HG03521 (cell line): ENCODE results near the gene KCNIP1.
"Not testable (repeated sequence)": the region's sequence is repeated elsewhere in the genome, so short reads cannot be mapped to it uniquely, and the experiment has no call there.

ENCODE experiments used
- ATAC-seq: cut with Tn5 transposase; IDR thresholded peaks from one replicate; pipeline ENCODE4 v1.9.1; 2021; ENCODE audit warnings: mild to moderate bottlenecking, moderate library complexity; ENCODE audit not compliant: unreplicated experiment

KCNIP1 gene

DNA sequence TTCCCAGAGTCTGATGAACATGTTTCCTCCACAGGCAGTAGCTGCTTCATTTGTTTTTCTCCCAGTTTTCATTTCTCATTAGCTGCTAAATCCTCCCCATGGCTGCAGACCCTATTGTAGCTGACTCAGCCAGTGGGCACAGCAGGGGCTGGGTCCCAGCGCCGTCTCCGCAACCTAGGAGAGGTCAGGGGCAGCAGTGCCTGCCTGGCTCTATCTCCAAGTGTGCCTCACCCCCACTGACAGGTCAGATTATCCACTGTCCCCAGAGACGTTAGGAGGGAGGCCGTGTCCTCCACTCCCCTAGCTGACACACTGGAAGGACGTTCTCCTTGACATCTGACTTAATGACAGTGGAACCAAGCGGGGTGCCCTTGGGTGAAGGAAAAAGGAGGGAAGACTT lies 31.1 kb downstream of the KCNIP1 start:
- no peak for ATAC-seq

DNA sequence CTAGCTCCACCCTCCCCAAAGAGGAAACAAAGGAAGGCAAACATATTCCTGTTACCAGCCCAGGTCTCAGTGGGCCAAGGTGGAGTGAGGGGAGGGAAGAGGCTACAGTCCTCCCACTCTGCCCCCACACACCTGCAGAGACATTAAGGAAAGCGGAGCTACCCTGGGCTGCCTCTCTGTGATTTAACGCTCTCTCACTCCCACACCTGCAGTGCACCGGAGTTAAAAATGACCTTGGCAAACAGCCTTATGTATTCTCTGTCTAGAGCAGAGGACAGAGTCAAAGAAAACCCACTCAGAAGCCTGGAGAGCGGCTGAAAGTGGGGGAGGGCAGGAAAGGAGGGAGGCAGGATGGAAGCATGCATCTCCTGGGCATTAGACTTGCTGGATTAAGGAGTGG lies 32.7 kb downstream of the KCNIP1 start:
- ATAC-seq, result no peak

DNA sequence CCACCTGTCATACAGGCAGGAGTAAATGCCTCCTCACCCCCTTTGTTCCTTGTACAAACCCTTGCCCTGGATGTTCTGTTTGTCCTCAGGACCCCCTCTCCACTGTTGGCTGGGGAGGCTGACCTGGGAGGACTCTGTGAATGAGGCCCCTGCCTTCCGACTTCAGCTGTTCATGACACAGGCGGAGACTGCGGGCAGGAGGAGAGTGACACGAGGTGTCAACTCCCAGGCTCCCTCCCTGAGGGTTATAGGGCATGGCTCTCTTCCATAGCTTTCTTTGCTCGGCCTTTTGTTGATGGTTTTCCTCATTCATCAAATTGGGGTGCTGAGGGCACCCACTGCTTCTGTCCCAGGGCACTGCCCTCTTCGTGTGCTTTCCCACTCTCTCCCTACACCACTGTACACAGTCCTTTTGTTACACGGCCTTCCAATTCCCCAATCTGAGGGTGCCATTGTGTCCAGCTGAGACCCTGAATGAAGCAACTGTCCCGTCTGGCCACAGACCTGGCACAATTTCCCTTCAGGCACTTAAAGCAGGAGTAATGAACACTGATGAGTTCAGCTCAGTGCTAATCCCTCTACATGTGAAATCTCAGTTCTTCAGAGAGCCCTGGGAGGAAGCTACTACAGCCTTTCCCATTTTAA lies 33.8 kb downstream of the KCNIP1 start:
- no peak for ATAC-seq

DNA sequence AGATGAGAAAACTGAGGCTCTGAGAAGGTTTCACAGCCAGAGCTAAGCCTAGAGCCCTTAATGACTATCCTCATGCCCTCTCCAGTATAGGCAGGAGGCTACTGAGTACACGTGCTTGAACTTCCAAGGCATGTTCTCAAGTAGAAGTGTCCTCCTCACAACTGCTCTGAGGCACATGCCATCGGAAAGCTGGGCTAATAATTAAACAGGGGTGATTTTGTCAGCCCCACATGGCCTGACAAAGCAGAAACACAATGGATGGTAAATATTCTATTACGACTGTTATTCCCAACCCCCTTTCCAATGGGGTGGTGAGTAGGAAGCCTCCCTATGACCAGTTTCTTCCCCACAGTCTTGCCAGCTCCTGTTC lies 34.3 kb downstream of the KCNIP1 start:
- ATAC-seq, result no peak

DNA sequence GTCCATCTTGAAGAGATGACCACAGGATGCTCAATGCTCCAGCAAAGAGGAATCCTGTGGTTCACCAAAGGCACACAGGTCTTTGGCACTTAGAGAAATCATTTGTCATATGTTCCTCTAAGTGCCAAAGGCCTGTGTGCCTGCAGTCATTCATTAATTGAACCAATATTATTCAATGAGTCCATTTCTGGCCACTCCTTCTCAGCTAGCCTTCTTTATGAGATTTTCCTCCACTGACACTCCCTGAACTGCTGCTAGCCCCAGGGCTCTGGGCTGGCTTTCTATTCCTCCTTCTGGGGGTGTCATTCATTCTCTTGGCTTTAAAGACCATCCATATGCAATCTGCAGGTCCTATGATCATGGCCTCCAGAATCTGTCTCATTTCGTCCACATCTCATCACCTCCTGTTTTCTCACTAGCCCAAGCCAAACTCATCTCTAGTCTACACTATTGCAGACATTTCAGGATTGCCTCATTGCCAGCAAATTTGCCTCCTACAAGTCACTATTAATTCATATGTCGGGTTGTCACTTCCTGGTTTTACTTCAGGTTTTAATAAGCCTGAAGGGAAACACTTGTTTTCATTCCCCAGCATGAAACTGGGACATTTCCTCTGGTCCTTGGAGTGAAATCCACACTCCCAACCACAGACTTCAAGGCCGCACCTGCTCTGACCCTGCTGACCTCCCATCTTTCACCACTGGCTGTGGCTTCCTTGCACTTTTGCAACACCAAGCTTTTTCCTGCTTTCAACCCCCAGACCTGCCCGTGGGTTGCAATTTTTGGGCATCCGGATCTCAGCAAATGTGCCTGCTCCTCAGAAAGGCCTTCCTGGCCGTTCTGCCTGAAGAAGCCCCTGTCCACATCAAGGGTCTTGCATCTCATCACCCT lies 35.1 kb downstream of the KCNIP1 start:
- ATAC-seq, result no peak

DNA sequence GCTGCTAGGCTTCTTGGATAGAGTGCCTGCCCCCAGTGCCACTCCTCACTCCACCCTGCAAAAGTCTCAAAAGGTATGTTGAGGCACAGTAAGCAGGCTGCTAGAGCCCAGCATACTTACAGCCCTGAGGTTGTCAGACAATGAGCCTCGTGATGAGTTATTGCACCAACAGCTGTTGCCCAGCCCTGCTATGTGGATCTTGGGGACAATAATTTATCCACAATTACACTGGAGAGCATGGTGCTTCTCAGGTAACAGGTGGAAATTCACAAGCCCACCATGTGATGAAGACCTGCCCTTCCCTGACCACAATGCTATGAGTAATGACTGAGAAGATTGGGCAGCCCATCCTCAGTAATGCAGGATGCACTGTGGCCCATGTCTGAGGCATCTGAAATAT lies 36.5 kb downstream of the KCNIP1 start:
- no peak for ATAC-seq

DNA sequence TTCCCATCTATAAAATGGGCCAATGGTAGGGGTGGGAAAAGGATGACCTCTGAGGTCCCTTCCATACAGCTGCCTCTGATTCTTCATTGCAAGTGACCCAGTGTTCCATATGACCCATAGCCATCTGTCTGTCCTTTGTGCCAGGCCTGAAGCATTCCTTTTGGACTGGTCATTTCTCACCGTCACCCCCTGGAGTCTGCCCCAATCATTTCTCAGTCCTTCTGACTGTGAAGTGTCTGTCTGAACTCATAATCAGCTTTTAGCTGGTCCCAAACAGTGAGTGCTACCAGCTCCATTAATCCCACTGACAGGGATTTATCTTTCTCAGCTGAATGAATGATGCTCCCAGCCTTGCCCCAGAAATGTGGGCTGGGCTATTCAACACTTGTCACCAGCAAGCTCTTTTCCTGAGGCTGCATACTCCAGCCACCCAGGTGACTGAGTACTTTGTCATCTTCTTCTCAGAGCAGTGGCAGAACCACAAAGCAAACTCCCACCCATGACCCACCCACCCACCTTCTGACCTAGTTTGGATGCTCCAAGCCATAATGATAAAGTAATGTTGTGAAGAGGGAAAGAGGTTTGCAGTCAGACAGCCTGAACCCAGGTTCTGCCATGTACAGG lies 37.4 kb downstream of the KCNIP1 start:
- ATAC-seq, result no peak

DNA sequence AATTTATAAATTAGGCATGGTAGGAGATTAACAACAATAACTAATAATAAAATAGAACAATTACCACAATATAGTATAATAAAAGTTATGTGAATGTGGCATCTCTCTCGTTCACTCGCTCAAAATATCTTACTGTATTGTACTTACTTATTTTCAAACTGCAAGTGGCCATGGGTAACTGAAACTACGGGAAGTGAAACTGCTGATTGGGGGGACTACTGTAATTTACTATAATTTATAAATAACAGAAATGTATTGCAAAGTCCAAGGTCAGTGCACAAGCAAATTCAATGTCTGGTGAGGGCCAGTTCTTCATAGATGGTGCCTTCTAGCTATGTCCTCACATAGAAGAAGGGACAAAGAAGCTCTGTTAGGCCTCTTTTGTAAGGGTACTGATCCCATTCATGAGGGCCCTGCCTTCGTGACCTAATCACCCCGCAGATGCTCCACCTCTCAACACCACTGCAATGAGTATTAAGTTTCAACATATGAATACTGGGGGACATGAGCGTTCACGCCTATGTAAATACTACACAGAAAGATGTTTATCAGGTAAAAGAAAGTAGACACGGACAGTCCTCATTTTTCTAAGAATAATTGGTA lies 39.0 kb downstream of the KCNIP1 start:
- no peak for ATAC-seq

DNA sequence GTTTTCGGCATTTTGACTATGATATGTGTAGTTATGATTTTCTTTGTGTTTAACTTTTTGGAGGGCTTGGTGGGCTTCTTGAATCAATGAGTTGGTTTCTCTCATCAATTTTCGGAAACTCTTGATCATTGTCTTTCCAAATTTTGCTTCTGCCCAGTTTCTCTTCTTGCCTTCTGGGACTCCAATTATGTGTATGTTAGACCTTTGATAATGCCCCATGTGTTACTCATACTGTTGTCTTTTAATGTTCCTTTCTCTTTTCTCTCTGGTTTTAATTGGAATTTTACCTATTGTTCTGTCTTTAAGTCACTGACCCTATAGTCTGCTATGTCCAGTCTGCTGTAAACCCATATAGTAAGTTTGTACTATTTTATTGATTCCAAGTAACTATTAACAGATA lies 41.5 kb downstream of the KCNIP1 start:
- ATAC-seq, result no peak

DNA sequence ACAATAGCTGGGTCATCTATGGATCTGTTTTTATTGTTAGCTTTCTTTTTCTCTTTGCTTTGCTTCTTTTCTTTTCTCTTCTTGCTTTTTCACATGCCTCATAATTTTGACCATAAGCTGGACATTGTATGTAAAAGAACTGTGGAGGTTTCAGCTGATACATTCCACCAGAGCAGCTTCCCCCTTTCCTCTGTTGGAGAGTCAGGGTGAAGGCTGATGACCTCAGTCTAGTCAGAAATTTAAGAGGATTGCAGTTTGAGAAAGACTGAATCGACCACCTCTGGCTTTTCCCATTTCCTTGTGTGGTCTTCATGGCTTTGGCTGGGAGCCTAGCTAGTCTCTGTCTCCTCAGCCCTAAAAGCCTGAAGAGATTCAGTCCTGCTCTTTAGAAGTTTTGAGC lies 42.0 kb downstream of the KCNIP1 start:
- no peak for ATAC-seq

DNA sequence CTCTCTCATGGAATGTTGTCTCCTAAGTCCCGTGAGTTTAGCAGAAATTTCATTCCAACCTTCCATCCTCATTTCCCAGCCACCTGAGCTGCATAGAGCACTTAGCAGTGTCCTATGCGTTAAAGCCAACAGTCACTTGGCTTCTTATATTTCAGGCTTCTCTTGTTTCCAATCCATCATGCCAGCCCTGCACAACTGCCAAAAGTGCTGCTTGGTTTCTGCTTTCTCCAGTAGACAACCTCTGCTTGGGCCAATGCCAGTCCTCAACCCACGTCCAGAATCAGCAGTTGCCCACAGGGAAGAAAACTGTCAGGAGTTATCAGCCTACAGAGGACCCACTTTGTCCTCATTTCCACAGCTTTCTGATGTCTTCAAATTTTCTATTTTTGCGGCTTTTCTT lies 42.5 kb downstream of the KCNIP1 start:
- ATAC-seq, result no peak

DNA sequence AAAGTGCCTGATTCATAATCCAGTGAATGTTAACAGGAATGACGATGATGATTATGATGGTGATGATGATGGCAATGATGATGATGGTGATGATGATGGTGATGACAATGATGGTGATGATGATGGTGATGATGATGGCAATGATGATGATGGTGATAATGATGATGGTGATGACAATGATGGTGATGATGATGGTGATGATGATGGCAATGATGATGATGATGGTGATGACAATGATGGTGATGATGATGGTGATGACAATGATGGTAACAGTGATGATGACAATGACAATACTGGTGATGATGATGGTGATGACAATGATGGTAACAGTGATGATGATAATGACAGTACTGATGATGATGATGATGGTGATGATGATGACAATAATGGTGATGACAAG lies 46.6 kb downstream of the KCNIP1 start:
- not testable (repeated sequence) for ATAC-seq

DNA sequence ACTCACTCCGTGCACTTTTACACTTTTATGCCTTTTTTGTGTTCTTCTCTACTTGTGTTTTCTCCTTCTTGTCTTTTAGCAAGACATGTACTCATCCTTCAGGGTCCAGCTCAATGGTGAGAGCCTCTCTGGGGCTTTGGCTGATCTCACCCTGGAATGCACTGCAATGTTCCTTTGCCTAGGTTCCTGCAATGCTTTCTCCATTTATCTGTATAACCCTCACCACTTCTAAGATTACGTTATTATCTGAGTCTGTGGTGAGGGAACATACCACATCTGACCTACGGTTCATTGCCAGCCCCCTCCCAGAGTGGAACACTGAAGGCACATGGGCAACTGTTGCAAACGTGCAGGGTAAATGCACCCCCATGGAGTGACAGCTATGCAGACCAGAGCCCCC lies 47.3 kb downstream of the KCNIP1 start:
- no peak for ATAC-seq

DNA sequence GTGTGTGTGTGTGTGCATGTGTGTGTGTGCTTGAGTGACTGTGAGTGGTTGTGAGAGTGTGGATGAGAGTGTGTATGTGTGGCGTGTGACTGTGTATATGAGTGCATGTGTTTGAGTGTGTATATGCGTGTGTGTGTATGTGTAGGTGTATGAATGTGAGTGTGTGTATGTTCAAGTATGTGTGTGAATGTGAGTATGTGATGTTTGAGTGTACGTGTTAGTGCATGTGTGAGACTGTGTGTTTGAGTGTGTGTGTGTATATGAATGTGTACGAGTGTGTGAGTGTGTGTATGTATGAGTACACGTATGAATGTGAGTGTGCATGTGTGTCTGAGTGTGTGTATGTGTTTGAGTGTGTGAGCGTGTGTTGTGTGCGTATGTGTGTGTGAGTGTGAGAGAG lies 47.8 kb downstream of the KCNIP1 start:
- no peak for ATAC-seq

DNA sequence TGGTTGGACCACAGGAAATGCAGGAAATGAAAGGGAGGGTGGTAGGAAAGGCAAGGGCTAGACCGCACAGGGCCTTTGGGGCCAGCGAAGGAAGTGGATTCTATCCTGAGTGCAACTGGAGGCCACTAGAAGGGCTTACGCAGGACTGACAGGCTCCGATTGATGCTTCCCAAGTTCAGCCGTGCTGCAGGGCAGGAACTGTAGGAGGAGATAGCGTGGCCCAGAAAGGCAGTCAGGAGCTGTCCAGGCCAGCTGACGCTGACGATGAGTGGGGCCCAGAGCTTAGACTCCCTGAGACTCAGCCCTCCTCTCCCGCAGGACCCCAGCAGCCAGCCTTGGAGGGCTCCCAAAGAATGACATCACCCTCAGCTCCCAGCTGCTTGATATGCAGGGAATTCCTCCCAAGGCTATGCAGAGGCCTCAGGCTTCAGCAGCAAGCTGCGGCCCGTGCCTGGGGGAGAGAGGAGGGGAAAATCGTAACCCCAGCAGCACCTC lies 48.8 kb downstream of the KCNIP1 start:
- ATAC-seq, result no peak

DNA sequence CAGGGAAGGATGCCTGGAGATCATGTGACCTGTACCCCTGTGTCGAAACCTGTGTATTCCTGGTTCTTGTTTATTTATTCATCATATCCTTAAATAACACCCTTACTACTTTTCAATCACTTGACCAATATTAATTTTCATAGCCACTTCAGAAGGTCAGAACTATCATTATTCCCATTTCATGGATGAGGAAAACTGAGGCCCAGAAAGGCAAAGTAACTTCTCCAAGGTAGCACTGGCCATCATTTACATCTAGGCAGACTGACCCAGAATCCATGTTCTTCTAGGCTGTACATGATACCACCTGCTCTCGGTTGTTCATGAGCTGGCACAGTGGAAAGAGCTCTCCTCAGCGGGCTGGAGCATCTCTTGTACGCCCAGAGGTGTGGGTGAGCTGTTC lies 49.4 kb downstream of the KCNIP1 start:
- no peak for ATAC-seq

DNA sequence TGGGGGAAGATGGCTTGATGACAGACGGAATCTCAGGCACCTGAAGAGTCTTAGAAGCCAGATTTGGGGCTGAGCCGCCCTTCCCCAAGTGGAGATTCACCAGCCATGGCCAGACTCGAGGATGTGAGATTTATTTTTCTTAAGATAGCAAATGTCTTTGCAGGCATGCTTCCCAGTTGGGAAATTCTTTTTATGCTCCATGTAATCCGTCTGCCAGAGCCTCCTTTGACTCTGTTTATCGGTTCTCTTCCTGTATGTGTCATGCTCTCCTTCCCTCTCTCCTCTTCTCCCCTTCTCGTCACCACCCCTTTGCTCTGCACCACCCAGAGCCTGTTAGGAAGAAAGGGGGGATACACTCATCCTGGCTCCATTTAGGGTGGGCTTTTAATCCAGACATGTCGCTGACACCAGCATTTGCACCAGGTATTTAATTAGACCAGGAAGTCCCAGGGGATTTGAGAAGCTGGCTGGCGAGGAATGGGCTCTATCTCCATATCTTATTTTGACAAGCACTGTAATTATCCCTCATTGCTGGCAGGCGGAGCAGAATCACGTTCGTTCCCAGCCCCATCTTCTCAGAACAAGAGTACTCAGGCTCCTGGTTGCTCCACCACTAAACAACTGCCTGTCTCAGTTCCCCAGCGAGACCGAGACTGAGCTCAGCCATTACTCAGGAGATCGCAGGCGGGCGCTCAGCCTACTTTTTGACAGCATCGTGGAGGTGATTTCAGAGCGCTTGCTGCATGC lies 50.9 kb downstream of the KCNIP1 start:
- ATAC-seq, result no peak

DNA sequence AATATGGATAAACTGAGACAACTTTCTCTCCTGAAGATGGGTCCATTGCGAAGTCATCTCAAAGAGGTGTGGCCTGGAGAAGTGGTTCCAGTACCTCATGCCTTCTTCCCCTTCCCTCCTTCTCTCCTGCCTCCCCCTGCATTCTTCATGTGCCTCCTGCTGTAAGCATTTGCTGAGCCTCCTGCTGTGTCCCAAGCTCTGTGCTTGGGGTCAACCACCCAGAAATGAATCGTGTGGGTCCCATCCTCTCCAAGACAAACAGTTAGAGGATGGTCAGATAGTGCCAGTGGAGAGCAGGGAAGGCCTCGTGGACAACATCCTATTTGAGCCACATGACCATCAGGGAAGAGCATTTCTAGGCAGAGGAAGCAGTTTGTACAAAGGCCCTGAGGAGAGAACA lies 53.5 kb downstream of the KCNIP1 start:
- ATAC-seq, result no peak

DNA sequence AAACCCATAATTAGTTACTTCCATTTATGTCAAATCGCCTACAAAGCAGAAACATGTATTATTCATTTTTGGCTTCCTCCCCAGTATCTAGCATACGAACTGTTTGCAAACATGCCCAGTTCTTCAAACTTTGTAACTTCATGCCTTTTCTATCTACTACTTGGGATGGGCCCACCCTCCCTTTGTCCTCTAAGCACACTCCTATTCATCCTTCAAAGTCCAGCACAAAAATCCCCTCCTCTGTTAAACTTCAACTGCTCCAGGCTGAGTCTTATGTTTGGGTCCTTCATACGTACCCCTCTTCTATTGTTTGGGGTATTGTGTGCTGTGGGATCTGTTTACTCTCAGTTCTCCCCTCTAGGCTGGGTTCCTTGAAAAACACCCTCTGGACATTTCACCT lies 55.5 kb downstream of the KCNIP1 start:
- ATAC-seq, result no peak

DNA sequence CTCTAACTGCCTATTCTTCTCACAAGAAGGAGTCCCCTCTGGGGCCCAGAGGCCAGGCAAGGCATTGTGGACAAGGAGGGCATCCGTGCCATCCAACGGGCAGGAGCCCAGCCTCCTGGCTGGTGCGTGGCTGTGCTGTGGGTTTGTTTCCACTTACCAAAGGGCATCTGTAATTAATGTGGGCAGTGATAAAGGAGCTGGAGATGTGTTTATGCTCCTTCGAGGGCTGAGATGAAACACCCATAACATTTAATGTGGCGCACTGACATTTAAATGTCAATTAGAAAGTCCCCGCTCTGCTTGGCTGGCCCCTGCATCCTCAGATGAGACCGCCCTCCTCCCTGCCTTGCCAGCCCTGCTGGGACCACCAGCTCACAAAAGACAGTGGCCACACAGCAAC lies 57.1 kb downstream of the KCNIP1 start:
- no peak for ATAC-seq
